HEK293 (cell line): ENCODE results near the gene XPO5.
"Not testable (repeated sequence)": the region's sequence is repeated elsewhere in the genome, so short reads cannot be mapped to it uniquely, and the experiment has no call there.

ENCODE experiments used
- HOXC10 ChIP-seq: sonication (generic); formaldehyde crosslinking; IDR thresholded peaks from 2 replicates; pipeline ENCODE4 v1.8.1; 2023; ENCODE audit warnings: mild to moderate bottlenecking, missing genetic modification reagents
- TF ChIP-seq, protein P1 (sequence below): fragments of 450-650 bp; formaldehyde crosslinking; IDR thresholded peaks from 2 replicates; pipeline ENCODE4 v1.5.1; 2016; ENCODE audit warnings: missing biosample characterization, missing genetic modification characterization
- TF ChIP-seq, protein P2 (sequence below): fragments of 450-650 bp; formaldehyde crosslinking; IDR thresholded peaks from 2 replicates; pipeline ENCODE4 v1.5.1; 2016; ENCODE audit warnings: missing biosample characterization, missing genetic modification characterization, low read depth

DNA sequence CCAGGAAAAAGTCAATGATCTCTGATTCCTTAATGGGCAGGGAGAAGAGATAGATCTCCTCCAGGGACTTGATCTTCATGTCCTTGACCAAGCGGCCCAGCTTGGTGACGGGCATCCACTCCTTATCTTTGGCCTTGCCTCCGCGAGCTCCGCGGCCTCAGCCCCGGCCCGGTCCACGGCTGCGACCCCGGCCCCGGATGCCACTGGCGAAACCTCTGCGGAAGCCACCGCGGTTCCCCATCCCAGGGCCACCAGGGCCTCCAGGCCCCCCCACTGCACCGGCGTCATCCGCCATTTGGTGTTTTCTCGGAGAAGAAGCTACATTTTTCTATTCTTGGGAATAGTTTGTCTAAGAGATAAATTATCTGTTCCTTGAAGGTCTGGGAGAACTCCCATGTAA is 36.4 kb downstream of the XPO5 start:
- TF ChIP-seq, protein P1, sequence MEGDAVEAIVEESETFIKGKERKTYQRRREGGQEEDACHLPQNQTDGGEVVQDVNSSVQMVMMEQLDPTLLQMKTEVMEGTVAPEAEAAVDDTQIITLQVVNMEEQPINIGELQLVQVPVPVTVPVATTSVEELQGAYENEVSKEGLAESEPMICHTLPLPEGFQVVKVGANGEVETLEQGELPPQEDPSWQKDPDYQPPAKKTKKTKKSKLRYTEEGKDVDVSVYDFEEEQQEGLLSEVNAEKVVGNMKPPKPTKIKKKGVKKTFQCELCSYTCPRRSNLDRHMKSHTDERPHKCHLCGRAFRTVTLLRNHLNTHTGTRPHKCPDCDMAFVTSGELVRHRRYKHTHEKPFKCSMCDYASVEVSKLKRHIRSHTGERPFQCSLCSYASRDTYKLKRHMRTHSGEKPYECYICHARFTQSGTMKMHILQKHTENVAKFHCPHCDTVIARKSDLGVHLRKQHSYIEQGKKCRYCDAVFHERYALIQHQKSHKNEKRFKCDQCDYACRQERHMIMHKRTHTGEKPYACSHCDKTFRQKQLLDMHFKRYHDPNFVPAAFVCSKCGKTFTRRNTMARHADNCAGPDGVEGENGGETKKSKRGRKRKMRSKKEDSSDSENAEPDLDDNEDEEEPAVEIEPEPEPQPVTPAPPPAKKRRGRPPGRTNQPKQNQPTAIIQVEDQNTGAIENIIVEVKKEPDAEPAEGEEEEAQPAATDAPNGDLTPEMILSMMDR (tag by site-specific recombination) = not testable (repeated sequence)
- TF ChIP-seq, protein P2, sequence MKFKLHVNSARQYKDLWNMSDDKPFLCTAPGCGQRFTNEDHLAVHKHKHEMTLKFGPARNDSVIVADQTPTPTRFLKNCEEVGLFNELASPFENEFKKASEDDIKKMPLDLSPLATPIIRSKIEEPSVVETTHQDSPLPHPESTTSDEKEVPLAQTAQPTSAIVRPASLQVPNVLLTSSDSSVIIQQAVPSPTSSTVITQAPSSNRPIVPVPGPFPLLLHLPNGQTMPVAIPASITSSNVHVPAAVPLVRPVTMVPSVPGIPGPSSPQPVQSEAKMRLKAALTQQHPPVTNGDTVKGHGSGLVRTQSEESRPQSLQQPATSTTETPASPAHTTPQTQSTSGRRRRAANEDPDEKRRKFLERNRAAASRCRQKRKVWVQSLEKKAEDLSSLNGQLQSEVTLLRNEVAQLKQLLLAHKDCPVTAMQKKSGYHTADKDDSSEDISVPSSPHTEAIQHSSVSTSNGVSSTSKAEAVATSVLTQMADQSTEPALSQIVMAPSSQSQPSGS (tag by site-specific recombination) = not testable (repeated sequence)
- TF ChIP-seq HOXC10 (CRISPR knock-in tag) = not testable (repeated sequence)
